HFFc6 (cell line): ENCODE measurements around the gene SCUBE1. TPM values are rescaled to one million over a fixed set of nuclear protein-coding genes. Genes with fewer than 3 reads are reported as not detected.

ENCODE experiments used
- DNase-seq: peaks from one replicate; pipeline ENCODE4 v3.0.0-alpha.2; 2018
- H3K27ac Mint-ChIP-seq: 2 replicates; pipeline ENCODE4 v1.8.0; 2020; ENCODE audit warnings: mild to moderate bottlenecking, mixed read lengths
- H3K27me3 Mint-ChIP-seq: 2 replicates; pipeline ENCODE4 v1.8.0; 2021; ENCODE audit warnings: mild to moderate bottlenecking, moderate library complexity, mixed read lengths; ENCODE audit not compliant: insufficient read depth
- H3K36me3 Mint-ChIP-seq: 2 replicates; pipeline ENCODE4 v1.8.0; 2021; ENCODE audit warnings: low read depth, mixed read lengths
- H3K4me1 Mint-ChIP-seq: 2 replicates; pipeline ENCODE4 v1.8.0; 2020; ENCODE audit warnings: low read depth, mixed read lengths
- H3K4me3 Mint-ChIP-seq: 2 replicates; pipeline ENCODE4 v1.8.0; 2020; ENCODE audit warnings: mild to moderate bottlenecking, moderate library complexity, mixed read lengths
- H3K9me3 Mint-ChIP-seq: 2 replicates; pipeline ENCODE4 v1.8.0; 2020; ENCODE audit warnings: mild to moderate bottlenecking, mixed read lengths
- CTCF ChIP-seq: fragments of 200-600 bp; sonication (generic); IDR thresholded peaks from 2 replicates; pipeline ENCODE4 v1.5.0; 2021; ENCODE audit warnings: antibody characterized with exemption, mild to moderate bottlenecking
- total RNA-seq, 6 experiments: library from RNA; stranded (reverse); fragmentation: NEBNext Ultra II Directional; extraction: Animal tissue kit (Norgen Biotek cat#: 25700); gene quantifications; 2 replicates in 1 of 6; 3 replicates in 5 of 6; pipeline ENCODE4 v1.2.3, GENCODE V29; 2021

SCUBE1 gene
- total RNA-seq, 6 experiments from 2014 or later, result not detected

GRCh38 chr22:43179911-43180195 is 163.3 kb downstream of the SCUBE1 start:
- H3K27ac Mint-ChIP-seq, result no peak overlapping the region
- H3K27me3 Mint-ChIP-seq, result no peaks in the 10 kb centered on the region
- DNase-seq, result no peak
- no peak for TF ChIP-seq CTCF
- H3K4me1 Mint-ChIP-seq, result peaks cover 10% of the 10 kb centered on the region
- no peak overlapping the region for H3K4me3 Mint-ChIP-seq
- no peaks in the 10 kb centered on the region for H3K9me3 Mint-ChIP-seq
- peaks cover 17% of the 10 kb centered on the region for H3K36me3 Mint-ChIP-seq

GRCh38 chr22:43179146-43179910 is 163.8 kb downstream of the SCUBE1 start:
- Mint-ChIP-seq H3K4me3 (no peak overlapping the region), H3K27me3 (no peaks in the 10 kb centered on the region), H3K9me3 (no peaks in the 10 kb centered on the region), H3K36me3 (peaks cover 13% of the 10 kb centered on the region), H3K4me1 (peaks cover 6% of the 10 kb centered on the region), H3K27ac (no peak overlapping the region)
- no peak for DNase-seq
- TF ChIP-seq CTCF, result no peak

- Mint-ChIP-seq H3K36me3 (peaks cover 13% of the 10 kb centered on the region; the same call in 1 of the 2 replicates), H3K4me3 (no peak overlapping the region), H3K27me3 (no peaks in the 10 kb centered on the region), H3K9me3 (no peaks in the 10 kb centered on the region), H3K4me1 (no peaks in the 10 kb centered on the region), H3K27ac (no peak overlapping the region)
- no peak for DNase-seq
- TF ChIP-seq CTCF, result no peak
Measured at GRCh38 chr22:43177479-43177878, 165.7 kb downstream of the SCUBE1 start.

- DNase-seq, result no peak
- H3K36me3 Mint-ChIP-seq, result peaks cover 9% of the 10 kb centered on the region; the same call in 1 of the 2 replicates
- no peaks in the 10 kb centered on the region for H3K27me3 Mint-ChIP-seq
- no peaks in the 10 kb centered on the region for H3K4me1 Mint-ChIP-seq
- H3K4me3 Mint-ChIP-seq, result no peak overlapping the region
- no peak for TF ChIP-seq CTCF
- H3K27ac Mint-ChIP-seq, result no peak overlapping the region
- no peaks in the 10 kb centered on the region for H3K9me3 Mint-ChIP-seq
Measured at GRCh38 chr22:43176090-43176489, 167.1 kb downstream of the SCUBE1 start.

DNA sequence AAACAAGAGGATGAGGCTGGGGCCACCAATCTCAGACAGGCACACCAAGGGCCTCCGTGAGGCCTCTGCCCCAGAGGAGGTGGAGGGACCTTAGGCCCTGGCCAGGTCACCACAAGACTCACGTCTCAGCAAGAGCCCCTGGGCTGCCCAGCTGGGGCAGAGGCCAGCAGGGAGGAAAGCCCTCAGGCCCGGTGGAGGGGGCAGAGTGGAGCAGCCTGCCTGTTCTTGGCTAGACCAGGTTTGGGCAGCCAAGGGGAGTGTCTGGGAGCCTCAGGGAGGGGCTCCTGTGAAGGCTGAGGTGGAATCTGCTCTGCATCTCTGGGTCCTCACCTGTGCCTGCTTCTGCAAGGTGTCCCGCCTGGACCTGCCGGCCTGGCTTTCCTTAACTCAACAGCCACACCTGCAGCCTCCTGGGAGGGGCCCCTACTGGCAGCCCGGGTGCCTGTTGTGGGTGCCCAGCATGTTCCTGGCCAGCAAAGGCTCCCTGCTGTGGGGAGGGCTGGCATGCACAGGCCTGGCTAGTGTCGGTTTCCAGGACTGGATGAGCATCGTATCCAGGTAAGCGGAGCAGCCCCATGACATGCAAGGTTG is 168.1 kb downstream of the SCUBE1 start:
- no peaks in the 10 kb centered on the region for H3K4me1 Mint-ChIP-seq
- no peaks in the 10 kb centered on the region for H3K27me3 Mint-ChIP-seq
- DNase-seq, result no peak
- H3K36me3 Mint-ChIP-seq, result peaks cover 9% of the 10 kb centered on the region; the same call in 1 of the 2 replicates
- no peak overlapping the region for H3K27ac Mint-ChIP-seq
- H3K4me3 Mint-ChIP-seq, result no peak overlapping the region
- no peak for TF ChIP-seq CTCF
- H3K9me3 Mint-ChIP-seq, result no peaks in the 10 kb centered on the region
